IMR-90 (cell line): Measurements from ENCODE around the gene ZDHHC11B. TPM values are rescaled to one million over a fixed set of nuclear protein-coding genes. Genes with fewer than 3 reads are reported as not detected.
"Not testable (repeated sequence)": the region's sequence is repeated elsewhere in the genome, so short reads cannot be mapped to it uniquely, and the experiment has no call there.

ENCODE experiments used
- ATAC-seq: fragments of 200-7000 bp; cut with Tn5 transposase; 2 replicates; pipeline ENCODE4 v1.9.1; 2020; ENCODE audit warnings: low read depth, mild to moderate bottlenecking, moderate library complexity
- BruUV-seq: library from RNA; stranded (reverse); fragments of 400-500 nt; replicated peaks from 2 replicates; lab custom pipeline; 2021; lab: Mats Ljungman, UMichigan
- CTCF ChIA-PET: fragments of 300-600 bp; formaldehyde crosslinking; extraction: SDS; loops from one replicate; lab custom pipeline; 2021; ENCODE audit warnings: antibody characterized with exemption; lab: Yijun Ruan, JAX
- POLR2A ChIA-PET: fragments of 300-600 bp; sonication (Branson Sonifier 250); formaldehyde crosslinking; loops from one replicate; lab custom pipeline; 2022; ENCODE audit warnings: antibody characterized with exemption; ENCODE audit not compliant: unreplicated experiment; lab: Charles Lee
- DNase-seq: peaks from one replicate; pipeline ENCODE4 v3.0.0; 2013
- H2AFZ ChIP-seq: replicated peaks from 2 replicates; pipeline ENCODE3; 2013; ENCODE audit warnings: low read length, mild to moderate bottlenecking; ENCODE audit not compliant: poor library complexity
- H2AK5ac ChIP-seq: 2 replicates; pipeline ENCODE4 v1.6.1; 2013; ENCODE audit warnings: low read depth, low read length, inconsistent platforms
- H2AK9ac ChIP-seq: replicated peaks from 2 replicates; pipeline ENCODE3; 2013; ENCODE audit warnings: mild to moderate bottlenecking, low read depth, low read length, moderate library complexity; ENCODE audit not compliant: poor library complexity
- H2BK120ac ChIP-seq: 2 replicates; pipeline ENCODE4 v1.6.1; 2013; ENCODE audit warnings: low read depth, low read length, inconsistent platforms
- H2BK15ac ChIP-seq: 3 replicates; pipeline ENCODE4 v1.6.1; 2013; ENCODE audit warnings: low read depth, low read length, inconsistent platforms
- H2BK20ac ChIP-seq: 2 replicates; pipeline ENCODE4 v1.6.1; 2013; ENCODE audit warnings: low read depth, mild to moderate bottlenecking, inconsistent platforms, low read length, moderate library complexity
- H2BK5ac ChIP-seq: 2 replicates; pipeline ENCODE4 v1.6.1; 2013; ENCODE audit warnings: mild to moderate bottlenecking, low read depth, low read length, inconsistent platforms; ENCODE audit not compliant: poor library complexity, severe bottlenecking
- H3K14ac ChIP-seq: replicated peaks from 2 replicates; pipeline ENCODE4 v1.6.1; 2013; ENCODE audit warnings: low read depth, low read length, inconsistent platforms
- H3K18ac ChIP-seq: 2 replicates; pipeline ENCODE4 v1.6.1; 2013; ENCODE audit warnings: low read depth, low read length, control low read depth
- H3K23ac ChIP-seq: 2 replicates; pipeline ENCODE4 v1.6.1; 2013; ENCODE audit warnings: low read depth, low read length, inconsistent platforms
- H3K27ac ChIP-seq: 2 replicates; pipeline ENCODE4 v1.5.1; 2013; ENCODE audit warnings: mild to moderate bottlenecking, control low read depth, low read length; ENCODE audit not compliant: insufficient read depth
- H3K27me3 ChIP-seq: 2 replicates; pipeline ENCODE4 v1.6.1; 2013; ENCODE audit warnings: low read length; ENCODE audit not compliant: control insufficient read depth, insufficient read depth
- H3K36me3 ChIP-seq: 2 replicates; pipeline ENCODE4 v1.6.1; 2013; ENCODE audit warnings: low read length, mixed read lengths; ENCODE audit not compliant: control insufficient read depth, insufficient read depth
- H3K4ac ChIP-seq: 2 replicates; pipeline ENCODE4 v1.6.1; 2013; ENCODE audit warnings: low read depth, low read length, inconsistent platforms
- H3K4me1 ChIP-seq: 2 replicates; pipeline ENCODE4 v1.6.1; 2013; ENCODE audit warnings: low read length, mixed read lengths; ENCODE audit not compliant: control insufficient read depth, insufficient read depth
- H3K4me2 ChIP-seq: 2 replicates; pipeline ENCODE4 v1.6.1; 2013; ENCODE audit warnings: low read depth, mild to moderate bottlenecking, control low read depth, low read length, moderate library complexity
- H3K4me3 ChIP-seq: 2 replicates; pipeline ENCODE4 v1.5.1; 2013; ENCODE audit warnings: low read depth, mild to moderate bottlenecking, control low read depth, low read length, moderate library complexity; ENCODE audit not compliant: insufficient read depth
- H3K56ac ChIP-seq: 2 replicates; pipeline ENCODE4 v1.6.1; 2013; ENCODE audit warnings: low read length, inconsistent platforms; ENCODE audit not compliant: insufficient read depth; ENCODE audit errors: extremely low read depth
- H3K79me1 ChIP-seq, 2 experiments: 2 replicates each; pipeline ENCODE4 v1.6.1; 2013; ENCODE audit warnings: low read length in 2 of 2, inconsistent platforms in 1 of 2, low read depth in 1 of 2
- H3K9ac ChIP-seq: 2 replicates; pipeline ENCODE4 v1.6.1; 2013; ENCODE audit warnings: low read depth, low read length, control low read depth
- H3K9me1 ChIP-seq: 2 replicates; pipeline ENCODE4 v1.6.1; 2013; ENCODE audit warnings: low read length, inconsistent platforms; ENCODE audit not compliant: insufficient read depth
- H3K9me3 ChIP-seq: 2 replicates; pipeline ENCODE4 v1.6.1; 2013; ENCODE audit warnings: low read length; ENCODE audit not compliant: control insufficient read depth, insufficient read depth
- H4K20me1 ChIP-seq: 2 replicates; pipeline ENCODE4 v1.6.1; 2013; ENCODE audit warnings: low read length, inconsistent platforms; ENCODE audit not compliant: insufficient read depth
- H4K5ac ChIP-seq: 2 replicates; pipeline ENCODE4 v1.6.1; 2013; ENCODE audit warnings: mild to moderate bottlenecking, low read depth, low read length, control low read depth
- H4K8ac ChIP-seq, 2 experiments: 2 replicates each; pipeline ENCODE4 v1.6.1; 2013; ENCODE audit warnings: low read depth in 2 of 2, low read length in 2 of 2, control low read depth in 1 of 2, inconsistent platforms in 1 of 2
- H4K91ac ChIP-seq: 2 replicates; pipeline ENCODE4 v1.6.1; 2013; ENCODE audit warnings: low read depth, low read length, inconsistent platforms; ENCODE audit not compliant: insufficient read depth
- WGBS, 2 experiments: methylation state at CpG; one replicate each; pipeline versions ENCODE4 v1.1.5 to v1.1.7; 2013; ENCODE audit warnings: missing lambda C conversion rate in 2 of 2; ENCODE audit not compliant: insufficient read length in 1 of 2; ENCODE audit errors: extremely low coverage in 2 of 2; 5-methylcytosine and 5-hydroxymethylcytosine counted together
- dilution Hi-C: fragments of 300-500 bp; cut with HindIII; formaldehyde crosslinking; loops from one replicate; pipeline ENCODE4 v1.14.3; 2018; ENCODE audit warnings: low sequenced_read_pairs; ENCODE audit not compliant: unreplicated experiment
- in situ Hi-C: fragments of 300-500 bp; cut with MboI; formaldehyde crosslinking; loops from 3 replicates; pipeline ENCODE4 v1.14.3; 2019; ENCODE audit warnings: low sequenced_read_pairs, inconsistent platforms, mixed read lengths
- intact Hi-C: fragments of 100-400 bp; cut with micrococcal nuclease; formaldehyde crosslinking; loops from 2 replicates; pipeline ENCODE4 v1.10.0; 2022
- polyA plus RNA-seq, 3 experiments: library from polyadenylated mRNA; depleted of rRNA; stranded (reverse); fragments of >200 nt; gene quantifications; 2 replicates each; pipeline ENCODE4 v1.2.3, GENCODE V29; 2012; ENCODE audit warnings: low replicate concordance in 1 of 3
- total RNA-seq: library from RNA; depleted of rRNA; stranded (reverse); fragments of >200 nt; gene quantifications from 2 replicates; pipeline ENCODE4 v1.2.3, GENCODE V29; 2012

The ZDHHC11B gene
- total and polyA plus RNA-seq, 2 of the 4 experiments (the other 2 are of a cell fraction) = 0.12 TPM; not detected in 1

DNA sequence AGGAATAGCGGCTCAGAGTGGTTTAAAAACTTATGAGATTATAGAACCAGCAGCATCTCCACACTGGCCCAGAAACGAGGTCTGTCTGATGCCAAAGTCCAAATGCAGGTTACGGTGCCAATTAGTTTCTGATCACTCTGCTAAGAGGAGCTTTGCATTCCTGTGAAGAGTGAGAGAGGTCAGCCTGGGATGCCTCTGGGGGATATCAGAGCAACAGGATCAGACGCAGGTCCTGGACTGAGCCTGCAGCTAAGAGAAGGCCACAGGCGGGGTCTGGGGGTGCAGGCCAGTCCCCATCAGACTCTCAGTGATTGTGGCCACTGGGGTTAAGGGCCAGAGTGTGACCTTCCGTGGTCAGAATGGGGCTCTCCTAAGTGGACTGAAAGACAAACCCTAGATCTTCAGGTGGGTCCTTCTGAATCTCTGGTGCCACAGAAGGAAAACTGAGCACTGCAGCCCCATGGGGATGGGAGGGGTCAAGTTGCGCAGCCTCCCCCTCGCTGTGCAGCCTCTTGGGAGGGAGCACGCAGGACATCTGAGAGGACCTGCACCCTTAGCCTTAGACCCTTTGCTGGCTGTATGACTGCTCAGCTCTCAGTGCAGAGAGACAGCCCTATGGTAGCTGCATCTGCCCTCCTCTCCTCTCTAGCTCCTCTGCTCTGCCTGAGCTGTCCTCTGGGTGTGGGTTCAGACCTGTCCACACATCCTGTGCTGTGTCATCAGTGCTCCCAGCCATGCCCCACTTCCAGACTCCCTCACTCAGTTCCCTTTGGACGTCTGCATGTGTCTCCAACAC, 23.4 kb upstream of the ZDHHC11B start:
- CTCF ChIA-PET, POLR2A ChIA-PET: not testable (repeated sequence)

More for the DNA sequence above, 23.4 kb upstream of the ZDHHC11B start:
- H4K20me1 ChIP-seq, H2BK20ac ChIP-seq, H3K9me3 ChIP-seq, H3K4me2 ChIP-seq, H3K23ac ChIP-seq, ATAC-seq, H2AFZ ChIP-seq, H2AK5ac ChIP-seq, H3K9ac ChIP-seq, H2BK120ac ChIP-seq, H3K9me1 ChIP-seq, H4K91ac ChIP-seq, DNase-seq, BruUV-seq, H3K79me1 ChIP-seq, H3K4ac ChIP-seq, H4K5ac ChIP-seq, H3K56ac ChIP-seq, H3K36me3 ChIP-seq, H2BK15ac ChIP-seq, H3K4me3 ChIP-seq, H3K14ac ChIP-seq, in situ Hi-C loops, intact Hi-C loops, H3K27ac ChIP-seq, H3K4me1 ChIP-seq, dilution Hi-C loops, H4K8ac ChIP-seq, H3K27me3 ChIP-seq, H2AK9ac ChIP-seq, H3K18ac ChIP-seq, H2BK5ac ChIP-seq: not testable (repeated sequence)
- WGBS, 2 experiments = no CpG with 5 or more reads among the region's 10 CpGs
